ENCODE data around the gene GPR180. TPM values are rescaled to one million over a fixed set of nuclear protein-coding genes. Genes with fewer than 3 reads are reported as not detected.

Gene GPR180
- total RNA-seq, 1 experiment from 2014 or later: 4.0 TPM

- no peak for DNase-seq
- POLR2A ChIA-PET (ENCODE audit: unreplicated experiment): no interaction called here
- TF ChIP-seq, protein P1, sequence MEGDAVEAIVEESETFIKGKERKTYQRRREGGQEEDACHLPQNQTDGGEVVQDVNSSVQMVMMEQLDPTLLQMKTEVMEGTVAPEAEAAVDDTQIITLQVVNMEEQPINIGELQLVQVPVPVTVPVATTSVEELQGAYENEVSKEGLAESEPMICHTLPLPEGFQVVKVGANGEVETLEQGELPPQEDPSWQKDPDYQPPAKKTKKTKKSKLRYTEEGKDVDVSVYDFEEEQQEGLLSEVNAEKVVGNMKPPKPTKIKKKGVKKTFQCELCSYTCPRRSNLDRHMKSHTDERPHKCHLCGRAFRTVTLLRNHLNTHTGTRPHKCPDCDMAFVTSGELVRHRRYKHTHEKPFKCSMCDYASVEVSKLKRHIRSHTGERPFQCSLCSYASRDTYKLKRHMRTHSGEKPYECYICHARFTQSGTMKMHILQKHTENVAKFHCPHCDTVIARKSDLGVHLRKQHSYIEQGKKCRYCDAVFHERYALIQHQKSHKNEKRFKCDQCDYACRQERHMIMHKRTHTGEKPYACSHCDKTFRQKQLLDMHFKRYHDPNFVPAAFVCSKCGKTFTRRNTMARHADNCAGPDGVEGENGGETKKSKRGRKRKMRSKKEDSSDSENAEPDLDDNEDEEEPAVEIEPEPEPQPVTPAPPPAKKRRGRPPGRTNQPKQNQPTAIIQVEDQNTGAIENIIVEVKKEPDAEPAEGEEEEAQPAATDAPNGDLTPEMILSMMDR (conservative IDR thresholded peaks at IDR 0.05): no peak
- no peak for TF ChIP-seq EZH2 (IDR thresholded peaks at IDR 0.05; ENCODE audit: low read depth)
- Histone ChIP-seq H3K27ac (no peak overlapping the region), H3K36me3 (ENCODE audit: low read depth) (no peaks in the 10 kb centered on the region), H3K4me2 (no peak overlapping the region), H3K27me3 (ENCODE audit: insufficient read depth, low read depth) (no peaks in the 10 kb centered on the region), H3K79me2 (ENCODE audit: low read depth) (no peaks in the 10 kb centered on the region), H3K4me3 (no peak overlapping the region), H4K20me1 (ENCODE audit: insufficient read depth) (no peaks in the 10 kb centered on the region), H2AFZ (no peak overlapping the region), H3K4me1 (replicated peaks; ENCODE audit: insufficient read depth) (no peaks in the 10 kb centered on the region), H3K9me2 (ENCODE audit: insufficient read depth) (no peaks in the 10 kb centered on the region), H3K9me3 (ENCODE audit: insufficient read depth, low read depth) (no peaks in the 10 kb centered on the region), H3F3A (ENCODE audit: insufficient read depth, low read depth) (no peaks in the 10 kb centered on the region)
- CTCF ChIA-PET: no interaction called here
- no TSS peak for BruUV-seq (replicated peaks)
- intact Hi-C loops (cut with micrococcal nuclease; ENCODE audit: unreplicated experiment): no loop called here
These were observed 39.1 kb downstream of the GPR180 start for GRCh38 chr13:94640721-94641120.

- Histone ChIP-seq H3K9me2 (ENCODE audit: insufficient read depth) (no peaks in the 10 kb centered on the region), H3K4me2 (no peak overlapping the region), H3K36me3 (ENCODE audit: low read depth) (no peaks in the 10 kb centered on the region), H2AFZ (peak overlapping the region; percentile 18; the same call in 1 of the 2 replicates), H3F3A (ENCODE audit: insufficient read depth, low read depth) (no peaks in the 10 kb centered on the region), H4K20me1 (ENCODE audit: insufficient read depth) (no peaks in the 10 kb centered on the region), H3K4me1 (replicated peaks; ENCODE audit: insufficient read depth) (no peaks in the 10 kb centered on the region), H3K27me3 (ENCODE audit: insufficient read depth, low read depth) (no peaks in the 10 kb centered on the region), H3K9me3 (ENCODE audit: insufficient read depth, low read depth) (no peaks in the 10 kb centered on the region), H3K79me2 (ENCODE audit: low read depth) (no peaks in the 10 kb centered on the region), H3K27ac (no peak overlapping the region), H3K4me3 (no peak overlapping the region)
- DNase-seq: peak in 1 of 2 experiments; percentile 56
- TF ChIP-seq, protein P1 (conservative IDR thresholded peaks at IDR 0.05): no peak
- POLR2A ChIA-PET (ENCODE audit: unreplicated experiment): no interaction called here
- CTCF ChIA-PET: no interaction called here
- no TSS peak for BruUV-seq (replicated peaks)
- intact Hi-C loops (cut with micrococcal nuclease; ENCODE audit: unreplicated experiment): no loop called here
These were observed 39.8 kb downstream of the GPR180 start for GRCh38 chr13:94641409-94641941.

GRCh38 chr13:94646904-94647303 is 45.2 kb downstream of the GPR180 start:
- H3K27ac ChIP-seq: no peak overlapping the region
- no peaks in the 10 kb centered on the region for H3F3A ChIP-seq (ENCODE audit: insufficient read depth, low read depth)
- DNase-seq: no peak
- no peaks in the 10 kb centered on the region for H3K4me1 ChIP-seq (replicated peaks; ENCODE audit: insufficient read depth)
- no peaks in the 10 kb centered on the region for H3K36me3 ChIP-seq (ENCODE audit: low read depth)
- BruUV-seq (replicated peaks): no TSS peak
- H3K79me2 ChIP-seq (ENCODE audit: low read depth): no peaks in the 10 kb centered on the region
- H3K4me3 ChIP-seq: no peak overlapping the region
- H3K9me3 ChIP-seq (ENCODE audit: insufficient read depth, low read depth): no peaks in the 10 kb centered on the region
- H3K4me2 ChIP-seq: no peak overlapping the region
- H4K20me1 ChIP-seq (ENCODE audit: insufficient read depth): no peaks in the 10 kb centered on the region
- ChIA-PET POLR2A (ENCODE audit: unreplicated experiment) (no interaction called here), CTCF (no interaction called here)
- no peak overlapping the region for H2AFZ ChIP-seq
- intact Hi-C loops (cut with micrococcal nuclease; ENCODE audit: unreplicated experiment): no loop called here
- no peak for TF ChIP-seq EZH2 (IDR thresholded peaks at IDR 0.05; ENCODE audit: low read depth)
- TF ChIP-seq, protein P1 (conservative IDR thresholded peaks at IDR 0.05): no peak
- H3K27me3 ChIP-seq (ENCODE audit: insufficient read depth, low read depth): no peaks in the 10 kb centered on the region
- no peaks in the 10 kb centered on the region for H3K9me2 ChIP-seq (ENCODE audit: insufficient read depth)

Data from PC-9 (cell line).